Stimulated activated CD8-positive, alpha-beta memory T cell treated with anti-CD3 and anti-CD28 coated beads, Interleukin-2, amount 100 ng/mL, for 1 hour (primary cell): ENCODE measurements around the gene ACAD9.

ENCODE experiments used
- DNase-seq, 2 donors: peaks; one replicate each; pipeline ENCODE4 v3.0.0-alpha.2; 2020; ENCODE audit warnings: low read depth in 2 of 2

The ACAD9 gene

DNA sequence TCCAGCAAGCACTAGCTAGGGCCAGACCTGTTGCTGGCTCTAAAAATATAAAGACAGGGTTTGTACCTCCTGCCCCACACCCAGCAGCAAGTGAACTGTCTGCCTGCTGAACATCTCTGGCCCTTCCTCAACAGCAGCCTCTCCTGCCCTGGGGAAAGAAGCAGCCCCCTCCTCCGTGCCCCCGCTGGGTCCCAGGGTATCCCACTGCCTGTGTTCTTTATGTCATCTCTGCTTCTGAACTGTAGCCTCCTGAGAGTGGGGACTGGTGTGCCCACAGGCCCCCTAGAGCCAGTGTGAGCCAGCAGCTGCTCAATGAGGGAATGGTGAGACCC lies 54.5 kb downstream of the ACAD9 start:
- DNase-seq: no peak

GRCh38 chr3:128935922-128936321 lies 56.5 kb downstream of the ACAD9 start:
- DNase-seq: no peak

DNA sequence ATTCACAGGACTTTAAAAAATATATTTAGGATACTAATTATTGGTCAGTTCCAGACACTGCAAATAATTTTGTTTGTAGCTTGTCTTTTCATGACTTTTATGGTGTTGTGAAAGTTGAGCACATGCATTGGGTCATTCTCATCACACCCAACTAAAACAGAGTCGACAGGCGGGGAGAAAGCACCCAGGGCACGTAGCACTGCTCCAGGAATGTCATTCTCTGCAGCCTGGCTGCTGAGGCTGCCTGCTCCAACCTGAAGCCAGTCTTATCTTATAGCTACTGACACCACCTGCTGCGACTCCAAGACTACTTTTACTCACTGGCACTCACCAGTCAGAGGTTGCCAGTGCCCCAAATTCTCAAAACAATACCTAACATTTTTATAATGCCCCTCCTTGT lies 56.9 kb downstream of the ACAD9 start:
- DNase-seq: no peak

GRCh38 chr3:128940252-128940651 lies 60.8 kb downstream of the ACAD9 start:
- DNase-seq: no peak

- DNase-seq: no peak
Observed at GRCh38 chr3:128942161-128942952, 62.9 kb downstream of the ACAD9 start.

DNA sequence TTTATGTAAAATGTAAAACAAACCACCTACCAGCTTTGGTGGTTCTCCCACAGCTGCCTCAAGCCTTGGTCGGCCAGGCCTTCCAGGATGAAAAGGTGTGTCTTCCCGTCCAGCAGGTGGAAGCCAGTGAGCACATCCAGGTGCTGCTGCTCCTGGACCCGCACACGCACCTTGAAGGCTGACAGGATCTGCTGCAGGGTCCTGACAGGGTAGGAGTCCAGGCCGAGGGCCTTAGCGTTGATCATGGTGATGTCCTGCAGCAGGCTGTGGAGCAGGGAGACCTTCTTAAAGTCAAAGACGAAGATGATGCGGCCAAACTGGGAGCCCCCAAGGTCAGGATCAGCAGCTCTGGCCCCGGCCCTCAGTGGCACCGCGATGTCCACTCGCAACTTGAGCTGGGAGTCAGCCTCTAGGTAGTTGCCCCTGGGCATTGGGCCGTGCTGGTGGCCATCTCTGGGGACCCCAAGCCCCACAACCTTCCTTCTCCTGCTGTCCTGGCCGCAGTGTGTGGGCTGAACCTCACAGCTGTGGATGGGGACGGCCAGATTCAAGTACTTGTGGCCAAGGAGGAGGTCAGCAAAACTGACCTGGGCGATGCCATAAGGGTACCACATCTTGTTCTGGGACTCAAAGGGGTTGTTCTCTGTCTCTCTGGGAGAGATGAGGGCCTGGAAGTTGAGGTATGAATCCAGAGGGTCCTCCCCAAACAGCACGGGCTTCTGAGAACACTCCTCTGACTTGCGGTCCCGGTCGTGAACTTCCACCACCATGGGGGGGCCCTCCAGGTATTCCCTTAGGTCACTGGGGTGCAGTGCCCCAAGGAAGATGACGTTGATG lies 65.8 kb downstream of the ACAD9 start:
- DNase-seq: no peak

GRCh38 chr3:128945878-128946175 lies 66.4 kb downstream of the ACAD9 start:
- DNase-seq: no peak

- DNase-seq: no peak
Observed at GRCh38 chr3:128946411-128946810, 67.0 kb downstream of the ACAD9 start.

DNA sequence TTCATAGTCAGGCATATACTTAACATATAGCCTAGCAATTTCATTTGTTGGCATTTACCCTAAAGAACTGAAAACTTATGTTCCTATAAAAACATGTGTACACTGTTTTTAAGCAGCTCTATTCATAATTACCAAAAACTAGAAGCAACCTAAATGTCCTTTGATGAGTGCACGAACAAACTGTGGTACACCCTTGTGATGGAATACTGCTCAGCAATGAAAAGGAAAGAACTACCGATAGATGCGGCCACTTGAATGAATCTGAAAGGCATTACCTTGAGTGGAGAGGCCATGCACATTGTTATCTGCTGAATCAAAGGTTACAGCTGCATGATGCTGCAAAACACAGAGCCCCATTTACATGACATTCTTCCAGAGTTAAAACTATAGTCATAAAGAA lies 69.7 kb downstream of the ACAD9 start:
- DNase-seq: no peak

GRCh38 chr3:128950223-128950938 lies 71.0 kb downstream of the ACAD9 start:
- no peak for DNase-seq

DNA sequence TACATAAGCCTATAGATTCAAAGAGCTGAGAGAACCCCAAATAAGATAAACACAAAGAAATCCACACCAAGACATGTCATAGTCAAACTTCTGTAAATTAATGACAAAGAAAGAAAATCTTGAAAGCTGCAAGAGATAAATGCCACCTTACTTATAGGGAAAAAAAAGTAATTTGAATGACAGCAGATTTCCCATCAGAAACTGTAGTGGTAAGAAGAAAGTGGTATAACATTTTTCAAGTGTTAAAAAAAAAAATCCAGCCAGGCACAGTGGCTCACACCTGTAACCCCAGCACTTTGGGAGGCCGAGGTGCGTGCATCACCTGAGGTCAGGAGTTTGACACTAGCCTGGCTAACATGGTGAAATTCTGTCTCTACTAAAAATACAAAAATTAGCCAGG lies 77.0 kb downstream of the ACAD9 start:
- no peak for DNase-seq
